ENCODE results near the gene SLC45A1. TPM values are rescaled to one million over a fixed set of nuclear protein-coding genes. Genes with fewer than 3 reads are reported as not detected.
"Not testable (repeated sequence)": the region's sequence is repeated elsewhere in the genome, so short reads cannot be mapped to it uniquely, and the experiment has no call there.

SLC45A1 gene
- under 1 TPM; 0.12 to 0.28 TPM for total RNA-seq

- H3K4me3 Mint-ChIP-seq: peak within 1 kb of the TSS; percentile 65
- H3K27ac Mint-ChIP-seq: no peak within 1 kb of the TSS
- H3K27me3 Mint-ChIP-seq: peaks cover 42% of the 10 kb centered on the region
- peaks cover 11% of the 10 kb centered on the region for H3K4me1 Mint-ChIP-seq
- H3K9me3 Mint-ChIP-seq: peaks cover 2% of the 10 kb centered on the region
- DNase-seq: peak; percentile 84
- H3K36me3 Mint-ChIP-seq: no peaks in the 10 kb centered on the region
These were observed at the start of gene SLC45A1 for GRCh38 chr1:8317647-8318381. Gene SLC45A1, plus strand, starts transcription at chr1:8318114. Its CDS starts 6,216 bp downstream, at chr1:8324330.

GRCh38 chr1:8273036-8273435, 44.9 kb upstream of the SLC45A1 start:
- no peak for DNase-seq
- Mint-ChIP-seq H3K4me1 (no peaks in the 10 kb centered on the region), H3K36me3 (no peaks in the 10 kb centered on the region), H3K9me3 (no peaks in the 10 kb centered on the region), H3K27ac (no peak overlapping the region), H3K4me3 (no peak overlapping the region), H3K27me3 (peaks cover 10% of the 10 kb centered on the region)

- Mint-ChIP-seq H3K27ac (no peak overlapping the region), H3K36me3 (no peaks in the 10 kb centered on the region), H3K4me3 (no peak overlapping the region), H3K4me1 (no peaks in the 10 kb centered on the region), H3K27me3 (peaks cover 10% of the 10 kb centered on the region), H3K9me3 (no peaks in the 10 kb centered on the region)
- no peak for DNase-seq
These were observed 43.6 kb upstream of the SLC45A1 start for GRCh38 chr1:8274352-8274751.

DNA sequence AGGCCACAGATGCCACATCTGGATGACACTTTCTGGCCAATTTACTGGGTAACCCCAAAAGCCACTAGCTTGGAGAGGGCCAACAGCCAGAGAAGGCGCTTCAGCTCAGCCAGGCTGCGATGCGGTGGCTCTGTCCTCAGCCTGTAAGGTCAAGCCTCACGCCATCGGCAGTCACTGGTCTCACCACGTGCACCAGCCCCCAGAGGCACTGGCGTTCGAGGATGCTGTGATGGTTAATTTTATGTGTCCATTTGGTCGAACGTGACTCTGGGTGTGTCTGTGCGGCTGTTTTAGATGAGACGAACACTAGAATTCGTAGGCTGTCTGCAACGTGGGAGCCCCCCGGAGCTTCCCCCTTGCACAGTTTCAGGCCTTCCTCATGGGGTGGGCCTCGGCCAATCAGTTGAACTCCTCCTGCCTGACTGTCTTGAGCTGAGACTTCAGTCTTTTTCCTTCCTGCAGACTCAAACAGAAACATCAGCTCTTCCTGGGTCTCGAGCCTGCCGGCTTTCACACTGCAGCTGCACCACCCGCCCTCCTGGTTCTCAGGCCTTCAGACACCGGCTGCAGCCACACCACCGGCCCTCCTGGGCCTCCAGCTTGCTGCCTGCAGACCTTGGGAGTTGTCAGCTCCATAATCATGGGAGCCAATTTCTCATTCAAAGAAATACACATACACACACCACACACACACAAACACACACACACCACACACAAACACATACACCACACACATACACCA, 41.6 kb upstream of the SLC45A1 start:
- Mint-ChIP-seq H3K4me3 (no peak overlapping the region), H3K27me3 (peaks cover 6% of the 10 kb centered on the region), H3K27ac (no peak overlapping the region), H3K4me1 (no peaks in the 10 kb centered on the region), H3K36me3 (no peaks in the 10 kb centered on the region), H3K9me3 (no peaks in the 10 kb centered on the region)
- no peak for DNase-seq

GRCh38 chr1:8276932-8277331, 41.0 kb upstream of the SLC45A1 start:
- Mint-ChIP-seq H3K27ac (no peak overlapping the region), H3K27me3 (peaks cover 12% of the 10 kb centered on the region), H3K4me1 (no peaks in the 10 kb centered on the region), H3K4me3 (no peak overlapping the region), H3K9me3 (no peaks in the 10 kb centered on the region), H3K36me3 (no peaks in the 10 kb centered on the region)
- no peak for DNase-seq

- DNase-seq, H3K36me3 Mint-ChIP-seq, H3K4me1 Mint-ChIP-seq, H3K27ac Mint-ChIP-seq, H3K9me3 Mint-ChIP-seq, H3K4me3 Mint-ChIP-seq: not testable (repeated sequence)
- H3K27me3 Mint-ChIP-seq: peaks cover 29% of the 10 kb centered on the region
These were observed 39.2 kb upstream of the SLC45A1 start for GRCh38 chr1:8278677-8279076.

DNA sequence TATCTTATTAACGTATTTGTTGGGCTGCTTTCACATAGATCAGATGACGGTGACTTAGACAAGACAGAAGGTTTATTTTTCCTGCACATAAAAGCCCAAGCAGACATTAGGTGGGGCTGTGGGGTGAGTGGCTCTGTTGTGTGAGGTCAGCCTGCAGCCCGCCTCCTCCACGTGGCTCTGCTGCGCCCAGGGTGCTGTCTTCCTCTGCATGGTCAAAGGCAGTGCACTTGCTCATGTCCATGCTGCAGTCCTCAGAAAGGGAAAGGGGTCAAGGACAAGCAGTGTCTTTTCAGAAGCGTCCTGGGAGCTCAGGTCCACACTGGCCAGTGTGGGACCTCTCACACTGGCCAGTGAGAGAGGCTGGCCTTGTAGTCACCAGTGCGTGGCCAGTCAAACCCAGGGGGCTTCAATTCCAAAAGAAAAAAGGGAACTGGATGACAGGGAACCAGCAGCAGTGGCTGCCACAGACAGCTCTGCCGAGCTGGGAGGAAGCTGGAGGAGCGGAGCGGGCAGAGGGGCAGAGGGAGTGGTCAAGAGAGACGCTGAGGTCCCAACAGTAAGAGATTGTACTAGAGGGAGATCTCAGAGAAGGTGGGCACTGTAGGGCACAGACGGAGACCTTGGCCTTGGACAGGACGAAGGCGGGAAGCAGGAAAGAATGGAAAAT, 35.9 kb upstream of the SLC45A1 start:
- no peak overlapping the region for H3K4me3 Mint-ChIP-seq
- H3K27me3 Mint-ChIP-seq: peaks cover 46% of the 10 kb centered on the region
- H3K27ac Mint-ChIP-seq: no peak overlapping the region
- H3K4me1 Mint-ChIP-seq: peaks cover 6% of the 10 kb centered on the region
- H3K9me3 Mint-ChIP-seq: no peaks in the 10 kb centered on the region
- DNase-seq: no peak
- no peaks in the 10 kb centered on the region for H3K36me3 Mint-ChIP-seq

DNA sequence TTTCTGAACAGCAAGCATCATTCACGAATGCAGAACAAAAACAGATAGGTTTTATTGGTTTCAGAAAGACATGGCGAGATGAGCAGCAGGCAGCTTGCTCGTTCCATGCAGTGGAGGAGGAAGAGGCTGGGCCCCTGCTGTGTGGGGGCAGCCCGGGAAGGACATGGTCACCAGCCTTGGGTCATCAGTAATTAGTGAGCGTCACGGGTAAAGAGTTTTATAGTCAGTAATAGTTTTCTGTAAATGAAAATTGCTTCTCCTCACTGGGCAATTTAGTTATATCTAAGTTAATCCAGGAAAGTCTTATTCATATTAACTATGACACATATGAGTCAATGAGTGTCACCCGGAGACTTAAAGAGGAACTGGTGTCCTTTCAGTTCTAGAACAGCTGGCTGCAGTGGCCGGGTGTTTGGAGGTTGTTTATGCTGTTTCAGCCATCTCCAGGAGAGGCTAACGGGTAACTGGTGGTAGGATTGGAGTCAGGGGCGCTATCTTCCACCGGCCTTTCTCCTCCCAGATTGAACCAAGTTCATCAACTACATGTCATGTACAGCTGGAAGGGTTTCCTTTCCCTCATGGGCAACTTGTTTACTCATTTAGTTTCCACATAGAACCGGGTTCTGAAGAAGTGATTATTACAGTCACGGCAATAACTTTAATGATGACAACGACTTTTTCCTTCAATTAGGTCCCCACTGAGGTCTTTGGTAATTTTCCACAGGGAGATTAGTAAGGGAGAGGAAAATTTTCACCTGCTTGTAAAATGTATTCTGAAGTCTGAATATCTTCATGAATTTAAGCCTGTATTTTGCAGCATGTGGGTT, 34.6 kb upstream of the SLC45A1 start:
- no peaks in the 10 kb centered on the region for H3K36me3 Mint-ChIP-seq
- no peak overlapping the region for H3K4me3 Mint-ChIP-seq
- H3K9me3 Mint-ChIP-seq: no peaks in the 10 kb centered on the region
- peaks cover 6% of the 10 kb centered on the region for H3K4me1 Mint-ChIP-seq
- peak overlapping the region; percentile 2 for H3K27ac Mint-ChIP-seq
- no peak for DNase-seq
- peaks cover 46% of the 10 kb centered on the region for H3K27me3 Mint-ChIP-seq

- Mint-ChIP-seq H3K9me3 (no peaks in the 10 kb centered on the region), H3K4me1 (peaks cover 6% of the 10 kb centered on the region), H3K27me3 (peaks cover 46% of the 10 kb centered on the region), H3K27ac (no peak overlapping the region), H3K4me3 (no peak overlapping the region), H3K36me3 (no peaks in the 10 kb centered on the region)
- DNase-seq: no peak
These were observed 33.8 kb upstream of the SLC45A1 start for GRCh38 chr1:8284127-8284526.

GRCh38 chr1:8285103-8285502, 32.8 kb upstream of the SLC45A1 start:
- peaks cover 46% of the 10 kb centered on the region for H3K27me3 Mint-ChIP-seq
- no peak overlapping the region for H3K4me3 Mint-ChIP-seq
- no peaks in the 10 kb centered on the region for H3K9me3 Mint-ChIP-seq
- H3K36me3 Mint-ChIP-seq: no peaks in the 10 kb centered on the region
- peaks cover 6% of the 10 kb centered on the region for H3K4me1 Mint-ChIP-seq
- DNase-seq: no peak
- no peak overlapping the region for H3K27ac Mint-ChIP-seq

- Mint-ChIP-seq H3K9me3 (no peaks in the 10 kb centered on the region), H3K36me3 (no peaks in the 10 kb centered on the region), H3K27me3 (peaks cover 43% of the 10 kb centered on the region), H3K4me1 (peaks cover 6% of the 10 kb centered on the region), H3K4me3 (no peak overlapping the region), H3K27ac (no peak overlapping the region)
- no peak for DNase-seq
These were observed 31.9 kb upstream of the SLC45A1 start for GRCh38 chr1:8285965-8286364.

DNA sequence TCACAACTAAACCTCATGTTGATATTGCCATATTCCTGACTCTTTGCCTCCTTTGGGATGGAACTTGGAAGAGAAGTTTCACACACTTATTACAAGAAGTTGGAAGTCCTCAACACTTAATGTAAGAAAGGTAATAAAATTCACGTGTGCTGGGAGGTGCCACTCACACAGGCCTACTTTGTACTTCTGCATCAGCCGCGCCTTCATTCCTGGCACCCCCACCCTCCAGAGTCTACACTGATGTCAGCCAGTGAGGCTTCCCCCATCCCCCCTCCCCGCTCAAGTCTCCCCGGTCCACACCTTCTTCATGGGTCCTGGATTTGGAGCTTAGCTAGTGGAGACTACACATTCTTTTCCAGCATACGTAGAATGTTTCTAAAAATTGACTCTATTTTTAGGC, 24.8 kb upstream of the SLC45A1 start:
- H3K4me3 Mint-ChIP-seq: no peak overlapping the region

DNA sequence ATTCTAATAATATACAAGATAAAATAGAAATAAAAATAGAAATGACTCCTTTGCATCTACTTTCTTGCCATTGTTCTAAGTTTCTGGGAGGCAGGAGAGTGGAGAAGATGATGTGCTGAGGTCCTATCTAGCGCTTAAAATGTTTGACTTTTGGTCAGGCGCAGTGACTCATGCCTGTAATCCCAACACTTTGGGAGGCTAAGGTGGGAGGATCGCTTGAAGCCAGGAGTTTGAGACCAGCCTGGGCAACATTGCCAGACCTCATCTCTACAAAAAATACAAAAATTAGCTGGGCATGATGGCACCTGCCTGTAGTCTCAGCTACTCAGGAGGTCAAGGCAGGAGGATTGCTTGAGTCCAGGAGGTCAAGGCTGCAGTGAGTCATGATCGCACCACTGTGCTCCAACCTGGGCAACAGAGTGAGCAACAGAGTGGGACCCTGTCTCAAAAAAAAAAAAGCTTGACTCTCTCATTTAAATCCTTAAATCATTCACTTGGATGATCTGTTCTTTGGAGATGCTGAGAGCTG, 24.2 kb upstream of the SLC45A1 start:
- DNase-seq: no peak
- Mint-ChIP-seq H3K4me3 (no peak overlapping the region), H3K9me3 (no peaks in the 10 kb centered on the region), H3K36me3 (no peaks in the 10 kb centered on the region), H3K4me1 (no peaks in the 10 kb centered on the region), H3K27ac (no peak overlapping the region), H3K27me3 (peaks cover 13% of the 10 kb centered on the region)

More for the DNA sequence above, 24.8 kb upstream of the SLC45A1 start:
- Mint-ChIP-seq H3K27ac (no peak overlapping the region), H3K36me3 (no peaks in the 10 kb centered on the region), H3K4me1 (no peaks in the 10 kb centered on the region), H3K9me3 (no peaks in the 10 kb centered on the region), H3K27me3 (peaks cover 11% of the 10 kb centered on the region)
- DNase-seq: no peak

GRCh38 chr1:8294170-8294697, 23.7 kb upstream of the SLC45A1 start:
- Mint-ChIP-seq H3K4me1 (no peaks in the 10 kb centered on the region), H3K27me3 (peaks cover 19% of the 10 kb centered on the region), H3K27ac (no peak overlapping the region), H3K36me3 (no peaks in the 10 kb centered on the region), H3K4me3 (no peak overlapping the region), H3K9me3 (no peaks in the 10 kb centered on the region)
- no peak for DNase-seq
